ENCODE measurements around the gene DNAJC5.

DNAJC5 gene

DNA sequence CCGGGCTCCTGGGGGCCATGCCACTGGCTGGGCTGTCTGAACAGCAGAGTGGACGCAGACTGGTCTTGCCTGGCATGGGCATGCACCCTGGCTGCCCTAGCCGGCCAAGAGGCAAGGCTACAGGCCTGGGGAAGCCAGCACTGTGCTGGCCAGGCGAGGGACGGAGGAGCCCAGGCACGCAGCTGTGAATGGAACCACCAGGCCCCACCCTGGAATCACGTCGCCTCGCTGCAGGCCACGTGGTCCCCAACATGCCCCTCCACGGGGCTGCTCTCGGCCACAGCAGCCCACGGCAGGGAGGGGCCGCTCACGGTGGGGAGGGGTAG lies 57.2 kb downstream of the DNAJC5 start:
- no peaks in the 10 kb centered on the region for H4K20me1 ChIP-seq (ENCODE audit: low read depth, low read length)
- H3F3A ChIP-seq (ENCODE audit: insufficient read depth): peaks cover 20% of the 10 kb centered on the region
- no peak overlapping the region for H3K4me3 ChIP-seq (ENCODE audit: insufficient read depth, low read length, poor library complexity, severe bottlenecking)
- no peaks in the 10 kb centered on the region for H3K36me3 ChIP-seq (ENCODE audit: low read length)
- no peaks in the 10 kb centered on the region for H3K27me3 ChIP-seq (ENCODE audit: low read length)
- H3K9ac ChIP-seq (ENCODE audit: low read length): no peak overlapping the region
- no peak overlapping the region for H3K4me2 ChIP-seq (ENCODE audit: low read depth, low read length, poor library complexity, severe bottlenecking)
- H3K9me2 ChIP-seq (replicated peaks; ENCODE audit: insufficient read depth, low read length): no peaks in the 10 kb centered on the region
- TF ChIP-seq CTCF (IDR thresholded peaks at IDR 0.05; ENCODE audit: insufficient read depth, low read length, poor library complexity, severe bottlenecking) (no peak), EZH2phosphoT487 (conservative IDR thresholded peaks at IDR 0.05; ENCODE audit: low read length) (no peak)
- H2AFZ ChIP-seq (ENCODE audit: low read depth, low read length, severe bottlenecking): no peak overlapping the region
- H3K9me3 ChIP-seq (ENCODE audit: insufficient read depth, low read length): no peaks in the 10 kb centered on the region
- no peak overlapping the region for H3K27ac ChIP-seq (ENCODE audit: low read depth, low read length)
- peaks cover 39% of the 10 kb centered on the region for H3K79me2 ChIP-seq (ENCODE audit: insufficient read depth, low read length)

DNA sequence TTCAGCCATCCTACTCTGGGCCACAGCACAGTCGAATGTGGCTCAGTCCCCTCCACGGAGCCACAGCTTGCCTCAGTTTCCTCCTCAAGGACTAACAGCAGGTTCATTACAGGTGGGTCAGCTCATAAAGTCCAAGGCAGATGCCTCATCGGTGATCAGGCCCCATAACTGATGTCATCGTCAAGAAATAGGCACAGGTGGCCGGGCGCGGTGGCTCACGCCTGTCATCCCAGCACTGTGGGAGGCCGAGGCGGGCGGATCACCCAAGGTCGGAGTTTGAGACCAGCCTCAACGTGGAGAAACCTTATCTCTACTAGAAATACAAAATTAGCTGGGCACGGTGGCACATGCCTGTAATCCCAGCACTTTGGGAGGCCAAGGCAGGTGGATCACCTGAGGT lies 57.8 kb downstream of the DNAJC5 start:
- Histone ChIP-seq H3K79me2 (ENCODE audit: insufficient read depth, low read length) (peaks cover 39% of the 10 kb centered on the region), H3K27me3 (ENCODE audit: low read length) (no peaks in the 10 kb centered on the region), H3K4me3 (ENCODE audit: insufficient read depth, low read length, poor library complexity, severe bottlenecking) (no peak overlapping the region), H3F3A (ENCODE audit: insufficient read depth) (peaks cover 20% of the 10 kb centered on the region), H3K9me2 (replicated peaks; ENCODE audit: insufficient read depth, low read length) (no peaks in the 10 kb centered on the region), H3K9ac (ENCODE audit: low read length) (no peak overlapping the region), H3K9me3 (ENCODE audit: insufficient read depth, low read length) (no peaks in the 10 kb centered on the region), H3K4me2 (ENCODE audit: low read depth, low read length, poor library complexity, severe bottlenecking) (no peak overlapping the region), H3K27ac (ENCODE audit: low read depth, low read length) (no peak overlapping the region), H3K36me3 (ENCODE audit: low read length) (no peaks in the 10 kb centered on the region), H4K20me1 (ENCODE audit: low read depth, low read length) (no peaks in the 10 kb centered on the region), H2AFZ (ENCODE audit: low read depth, low read length, severe bottlenecking) (no peak overlapping the region)
- no peak for TF ChIP-seq EZH2phosphoT487 (conservative IDR thresholded peaks at IDR 0.05; ENCODE audit: low read length)
- TF ChIP-seq CTCF (IDR thresholded peaks at IDR 0.05; ENCODE audit: insufficient read depth, low read length, poor library complexity, severe bottlenecking): no peak

DNA sequence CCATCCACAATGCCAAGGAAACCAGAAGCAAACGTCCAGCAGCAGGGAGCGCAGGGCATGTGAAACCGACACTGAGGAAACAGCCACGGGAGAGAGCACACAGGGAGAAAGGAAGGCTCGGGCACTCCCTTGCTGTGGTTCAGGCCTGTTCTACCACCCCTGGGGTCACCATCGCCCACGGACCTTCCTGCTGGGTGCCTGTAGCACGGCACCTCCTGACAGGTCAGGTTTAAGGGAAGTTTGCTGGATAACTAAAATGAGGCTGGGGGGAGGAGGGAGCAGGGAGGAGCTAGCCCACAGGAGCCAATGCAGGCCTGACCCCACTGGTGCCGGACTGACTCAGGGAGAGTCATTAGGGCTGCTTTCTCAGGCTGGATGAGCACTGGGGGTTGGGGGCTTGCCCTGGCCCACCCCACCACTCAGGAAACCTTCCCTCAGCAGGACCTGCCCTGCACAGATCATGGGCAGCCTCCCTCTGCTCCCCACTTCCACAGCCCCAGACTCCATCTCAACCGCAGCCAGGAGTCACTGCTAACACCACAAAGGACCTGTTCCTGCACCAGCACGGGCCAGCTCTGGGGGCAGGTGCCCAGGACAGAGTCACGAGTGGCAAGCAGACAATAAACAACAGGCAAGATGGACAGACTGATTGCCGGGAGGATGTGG lies 59.0 kb downstream of the DNAJC5 start:
- Histone ChIP-seq H3K9me2 (replicated peaks; ENCODE audit: insufficient read depth, low read length) (no peaks in the 10 kb centered on the region), H4K20me1 (ENCODE audit: low read depth, low read length) (no peaks in the 10 kb centered on the region), H3F3A (ENCODE audit: insufficient read depth) (peaks cover 17% of the 10 kb centered on the region), H3K4me3 (ENCODE audit: insufficient read depth, low read length, poor library complexity, severe bottlenecking) (no peak overlapping the region), H3K4me2 (ENCODE audit: low read depth, low read length, poor library complexity, severe bottlenecking) (peak overlapping the region; percentile 78), H2AFZ (ENCODE audit: low read depth, low read length, severe bottlenecking) (no peak overlapping the region), H3K9me3 (ENCODE audit: insufficient read depth, low read length) (no peaks in the 10 kb centered on the region), H3K79me2 (ENCODE audit: insufficient read depth, low read length) (peaks cover 39% of the 10 kb centered on the region), H3K9ac (ENCODE audit: low read length) (no peak overlapping the region), H3K36me3 (ENCODE audit: low read length) (no peaks in the 10 kb centered on the region), H3K27ac (ENCODE audit: low read depth, low read length) (no peak overlapping the region), H3K27me3 (ENCODE audit: low read length) (no peaks in the 10 kb centered on the region)
- TF ChIP-seq EZH2phosphoT487 (conservative IDR thresholded peaks at IDR 0.05; ENCODE audit: low read length) (no peak), CTCF (IDR thresholded peaks at IDR 0.05; ENCODE audit: insufficient read depth, low read length, poor library complexity, severe bottlenecking) (no peak)

Measured in SU-DHL-6 (cell line).